Measurements from ENCODE around the gene CATSPERD. TPM values are rescaled to one million over a fixed set of nuclear protein-coding genes. Genes with fewer than 3 reads are reported as not detected.
A peak's percentile ranks its signal among the peaks of the same experiment; 100 is the strongest.

Gene CATSPERD
- polyA plus RNA-seq, 3 donors = not detected

- Histone ChIP-seq H3K27ac (ENCODE audit: low read depth in 1 of 2, low read length in 2 of 2) (peak overlapping the region in 1 of 2 donors; percentile 91), H3K9me3 (replicated peaks in 1 of 2; ENCODE audit: control insufficient read depth in 1 of 2, insufficient read depth in 1 of 2, low read length in 2 of 2) (no peaks in the 10 kb centered on the region), H2AFZ (ENCODE audit: insufficient read depth, low read depth, low read length, poor library complexity, severe bottlenecking) (no peak overlapping the region), H3K36me3 (replicated peaks in 1 of 2; ENCODE audit: control insufficient read depth in 1 of 2, insufficient read depth in 2 of 2, low read length in 2 of 2) (peaks cover 20 to 21% of the 10 kb centered on the region in 2 donors), H3K27me3 (ENCODE audit: control insufficient read depth in 2 of 2, insufficient read depth in 2 of 2, low read length in 2 of 2) (no peaks in the 10 kb centered on the region), H4K20me1 (ENCODE audit: insufficient read depth, low read length) (peaks cover 29% of the 10 kb centered on the region), H3K4me3 (replicated peaks in 1 of 3; ENCODE audit: low read depth in 2 of 3, low read length in 3 of 3) (no peak overlapping the region), H3K4me2 (replicated peaks; ENCODE audit: extremely low read depth, low read length, poor library complexity, severe bottlenecking) (no peak overlapping the region), H3K4me1 (ENCODE audit: control insufficient read depth in 1 of 2, insufficient read depth in 2 of 2, low read length in 2 of 2) (peaks cover 20 to 29% of the 10 kb centered on the region in 2 donors), H3K79me2 (ENCODE audit: insufficient read depth, low read length) (peaks cover 49% of the 10 kb centered on the region), H3K9ac (ENCODE audit: insufficient read depth, low read length, poor library complexity, severe bottlenecking) (no peak overlapping the region)
- TF ChIP-seq, protein P1, sequence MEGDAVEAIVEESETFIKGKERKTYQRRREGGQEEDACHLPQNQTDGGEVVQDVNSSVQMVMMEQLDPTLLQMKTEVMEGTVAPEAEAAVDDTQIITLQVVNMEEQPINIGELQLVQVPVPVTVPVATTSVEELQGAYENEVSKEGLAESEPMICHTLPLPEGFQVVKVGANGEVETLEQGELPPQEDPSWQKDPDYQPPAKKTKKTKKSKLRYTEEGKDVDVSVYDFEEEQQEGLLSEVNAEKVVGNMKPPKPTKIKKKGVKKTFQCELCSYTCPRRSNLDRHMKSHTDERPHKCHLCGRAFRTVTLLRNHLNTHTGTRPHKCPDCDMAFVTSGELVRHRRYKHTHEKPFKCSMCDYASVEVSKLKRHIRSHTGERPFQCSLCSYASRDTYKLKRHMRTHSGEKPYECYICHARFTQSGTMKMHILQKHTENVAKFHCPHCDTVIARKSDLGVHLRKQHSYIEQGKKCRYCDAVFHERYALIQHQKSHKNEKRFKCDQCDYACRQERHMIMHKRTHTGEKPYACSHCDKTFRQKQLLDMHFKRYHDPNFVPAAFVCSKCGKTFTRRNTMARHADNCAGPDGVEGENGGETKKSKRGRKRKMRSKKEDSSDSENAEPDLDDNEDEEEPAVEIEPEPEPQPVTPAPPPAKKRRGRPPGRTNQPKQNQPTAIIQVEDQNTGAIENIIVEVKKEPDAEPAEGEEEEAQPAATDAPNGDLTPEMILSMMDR (IDR thresholded peaks at IDR 0.05) = no peak
- H3K4me3 Mint-ChIP-seq = no peak overlapping the region
- H3K4me1 Mint-ChIP-seq = peaks cover 26% of the 10 kb centered on the region
- H3K27ac Mint-ChIP-seq = peak overlapping the region in 4 of 7 donors; percentile 1 to 95 (median 72)
- DNase-seq = no peak
- 81% methylated on average over 4 of the region's 8 CpGs for WGBS (ENCODE audit: insufficient coverage)
- H3K27me3 Mint-ChIP-seq (ENCODE audit: low read depth in 3 of 3) = peaks cover 0 to 3% (median 2%) of the 10 kb centered on the region in 3 donors
- H3K9me3 Mint-ChIP-seq = peaks cover 0 to 3% (median 0%) of the 10 kb centered on the region in 7 donors
- intact Hi-C loops (cut with micrococcal nuclease) = no loop called here
- H3K36me3 Mint-ChIP-seq = peaks cover 20 to 35% of the 10 kb centered on the region in 2 donors
These were observed 3.1 kb upstream of the CATSPERD start for GRCh38 chr19:5717215-5717935.

DNA sequence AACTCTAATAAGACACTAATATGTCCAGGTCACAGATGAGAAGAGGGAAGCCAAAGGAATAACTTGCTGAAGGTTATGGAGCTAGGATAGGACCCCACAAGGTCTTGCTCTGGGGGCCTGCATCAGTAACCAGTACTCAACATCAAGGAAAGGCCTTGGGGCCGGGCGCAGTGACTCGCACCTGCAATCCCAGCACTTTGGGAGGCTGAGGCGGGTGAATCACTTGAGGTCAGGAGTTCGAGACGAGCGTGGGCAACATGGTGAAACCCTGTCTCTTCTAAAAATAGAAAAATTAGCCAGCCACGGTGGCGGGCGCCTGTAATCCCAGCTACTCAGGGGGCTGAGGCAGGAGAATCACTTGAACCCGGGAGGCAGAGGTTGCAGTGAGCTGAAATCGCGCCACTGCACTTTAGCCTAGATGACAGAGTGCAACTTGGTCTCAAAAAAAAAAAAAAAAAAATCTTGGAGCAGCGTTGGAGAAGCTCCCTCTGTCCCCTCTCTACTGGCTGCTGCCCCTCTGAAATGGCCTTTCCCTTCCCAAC, 2.3 kb upstream of the CATSPERD start:
- peaks cover 17 to 27% of the 10 kb centered on the region in 2 donors for H3K36me3 Mint-ChIP-seq
- peaks cover 26% of the 10 kb centered on the region for H3K4me1 Mint-ChIP-seq
- H3K4me1 ChIP-seq (ENCODE audit: control insufficient read depth in 1 of 2, insufficient read depth in 2 of 2, low read length in 2 of 2) = peaks cover 20 to 29% of the 10 kb centered on the region in 2 donors
- H3K4me3 ChIP-seq (replicated peaks in 1 of 3; ENCODE audit: low read depth in 2 of 3, low read length in 3 of 3) = no peak overlapping the region
- H3K4me2 ChIP-seq (replicated peaks; ENCODE audit: extremely low read depth, low read length, poor library complexity, severe bottlenecking) = peak overlapping the region; percentile 89
- H3K27ac ChIP-seq (ENCODE audit: low read depth in 1 of 2, low read length in 2 of 2) = peak overlapping the region; percentile 10 to 91
- peak overlapping the region; percentile 50 to 95 (median 92) for H3K27ac Mint-ChIP-seq
- no peak overlapping the region for H2AFZ ChIP-seq (ENCODE audit: insufficient read depth, low read depth, low read length, poor library complexity, severe bottlenecking)
- H3K9ac ChIP-seq (ENCODE audit: insufficient read depth, low read length, poor library complexity, severe bottlenecking) = no peak overlapping the region
- peak in 1 of 3 donors; percentile 24 for DNase-seq
- peaks cover 2 to 3% (median 2%) of the 10 kb centered on the region in 3 donors for H3K27me3 Mint-ChIP-seq (ENCODE audit: low read depth in 3 of 3)
- peaks cover 0 to 3% (median 0%) of the 10 kb centered on the region in 7 donors for H3K9me3 Mint-ChIP-seq
- no peaks in the 10 kb centered on the region for H3K27me3 ChIP-seq (ENCODE audit: control insufficient read depth in 2 of 2, insufficient read depth in 2 of 2, low read length in 2 of 2)
- peaks cover 29% of the 10 kb centered on the region for H4K20me1 ChIP-seq (ENCODE audit: insufficient read depth, low read length)
- WGBS (ENCODE audit: insufficient coverage) = 44% methylated on average over 9 of the region's 14 CpGs
- no peaks in the 10 kb centered on the region for H3K9me3 ChIP-seq (replicated peaks in 1 of 2; ENCODE audit: control insufficient read depth in 1 of 2, insufficient read depth in 1 of 2, low read length in 2 of 2)
- TF ChIP-seq, protein P1 (IDR thresholded peaks at IDR 0.05) = no peak
- peaks cover 13 to 15% of the 10 kb centered on the region in 2 donors for H3K36me3 ChIP-seq (replicated peaks in 1 of 2; ENCODE audit: control insufficient read depth in 1 of 2, insufficient read depth in 2 of 2, low read length in 2 of 2)
- intact Hi-C loops (cut with micrococcal nuclease) = loop anchor here in 1 of 2 donors (2.0 kb wide), 1 partner anchor 27 kb away; the partner anchor contains the start of gene RPL36
- peaks cover 49% of the 10 kb centered on the region for H3K79me2 ChIP-seq (ENCODE audit: insufficient read depth, low read length)
- H3K4me3 Mint-ChIP-seq = no peak overlapping the region
